Gastroesophageal sphincter (tissue), 4 donors: ENCODE measurements around the gene TRIM2. TPM values are rescaled to one million over a fixed set of nuclear protein-coding genes. Genes with fewer than 3 reads are reported as not detected.

Experiments
- ATAC-seq: fragments of 150-250 bp; one replicate; pipeline ENCODE4 v1.9.1; 2016; ENCODE audit warnings: mild to moderate bottlenecking, moderate library complexity
- H3K27ac ChIP-seq, 4 donors: fragments of 200-600 bp; sonication (generic) in 3 of 4; 1 replicate in 3 of 4; 2 replicates in 1 of 4; pipeline ENCODE4 v1.5.1; 2016 to 2019
- H3K27me3 ChIP-seq: fragments of 200-600 bp; sonication (generic); one replicate; pipeline ENCODE4 v1.5.1; 2019
- H3K36me3 ChIP-seq, 2 donors: fragments of 200-600 bp; sonication (generic); one replicate each; pipeline ENCODE4 v1.5.1; 2019; ENCODE audit warnings: control low read depth in 1 of 2
- H3K4me1 ChIP-seq, 3 donors: fragments of 200-600 bp; sonication (generic); 1 replicate in 2 of 3; 2 replicates in 1 of 3; pipeline ENCODE4 v1.5.1; 2016 to 2019; ENCODE audit warnings: control low read depth in 2 of 3
- H3K4me3 ChIP-seq, 2 donors: fragments of 200-600 bp; sonication (generic); one replicate each; pipeline ENCODE4 v1.5.1; 2019; ENCODE audit warnings: mild to moderate bottlenecking in 1 of 2, moderate library complexity in 1 of 2
- H3K9me3 ChIP-seq, 3 donors: fragments of 200-600 bp; sonication (generic); one replicate each; pipeline ENCODE4 v1.5.1; 2017 to 2019; ENCODE audit warnings: control low read depth in 2 of 3
- CTCF ChIP-seq, 4 experiments: fragments of 200-600 bp in 2 of 4; fragments of 450-650 bp in 2 of 4; sonication (generic) in 1 of 4; IDR thresholded peaks; one replicate each; pipeline ENCODE4 v1.5.1; 2017 to 2019; ENCODE audit warnings: antibody characterized with exemption in 4 of 4, mild to moderate bottlenecking in 2 of 4, moderate library complexity in 2 of 4
- EP300 ChIP-seq: sonication (generic); formaldehyde crosslinking; IDR thresholded peaks from one replicate; pipeline ENCODE4 v1.6.1; 2017; ENCODE audit warnings: antibody characterized with exemption, mild to moderate bottlenecking
- POLR2A ChIP-seq, 2 donors: fragments of 450-650 bp; IDR thresholded peaks; one replicate each; pipeline ENCODE4 v1.6.1; 2017; ENCODE audit warnings: antibody characterized with exemption in 2 of 2, mild to moderate bottlenecking in 2 of 2, moderate library complexity in 1 of 2
- POLR2AphosphoS5 ChIP-seq: sonication (generic); formaldehyde crosslinking; IDR thresholded peaks from one replicate; pipeline ENCODE4 v1.6.1; 2017; ENCODE audit warnings: antibody characterized with exemption
- WGBS, 2 donors: methylation state at CpG; one replicate each; pipeline ENCODE4 v1.1.5; 2018; ENCODE audit warnings: low coverage in 1 of 2; 5-methylcytosine and 5-hydroxymethylcytosine counted together
- total RNA-seq, 4 donors: library from RNA; depleted of rRNA; stranded (reverse); fragments of >200 nt; gene quantifications; one replicate each; pipeline ENCODE4 v1.1.0, GENCODE V29; 2016

Gene TRIM2
- total RNA-seq, 4 donors from 2014 or later = 31.2 to 59.2 (median 44.4) TPM

- no peaks in the 10 kb centered on the region for H3K36me3 ChIP-seq
- TF ChIP-seq CTCF (IDR thresholded peaks at IDR 0.05) = no peak
- H3K9me3 ChIP-seq = no peaks in the 10 kb centered on the region
- H3K4me3 ChIP-seq = no peak overlapping the region
- 80 to 91% methylated on average over 6 to 8 of the region's 12 CpGs for WGBS, 2 donors
- no peak overlapping the region for H3K27ac ChIP-seq
- H3K27me3 ChIP-seq = no peaks in the 10 kb centered on the region
- ATAC-seq = no peak
- no peaks in the 10 kb centered on the region for H3K4me1 ChIP-seq
Observed at GRCh38 chr4:153186046-153186728, 18.1 kb upstream of the TRIM2 start.

GRCh38 chr4:153189016-153189801 lies 15.0 kb upstream of the TRIM2 start:
- H3K36me3 ChIP-seq = no peaks in the 10 kb centered on the region
- no peak for ATAC-seq
- no peak overlapping the region for H3K4me3 ChIP-seq
- WGBS, 2 donors = 28 to 52% methylated on average over 5 to 10 of the region's 11 CpGs
- H3K27ac ChIP-seq = no peak overlapping the region
- TF ChIP-seq EP300 (no peak), POLR2AphosphoS5 (no peak), CTCF (IDR thresholded peaks at IDR 0.05) (no peak), POLR2A (IDR thresholded peaks at IDR 0.05) (no peak)
- no peaks in the 10 kb centered on the region for H3K9me3 ChIP-seq
- no peaks in the 10 kb centered on the region for H3K27me3 ChIP-seq
- no peaks in the 10 kb centered on the region for H3K4me1 ChIP-seq

- no peaks in the 10 kb centered on the region for H3K27me3 ChIP-seq
- no peaks in the 10 kb centered on the region for H3K36me3 ChIP-seq
- 83 to 88% methylated on average over 5 of the region's 5 CpGs for WGBS, 2 donors
- H3K4me1 ChIP-seq = no peaks in the 10 kb centered on the region
- TF ChIP-seq EP300 (no peak), POLR2AphosphoS5 (no peak), CTCF (IDR thresholded peaks at IDR 0.05) (no peak), POLR2A (IDR thresholded peaks at IDR 0.05) (no peak)
- H3K27ac ChIP-seq = no peak overlapping the region
- no peak for ATAC-seq
- H3K9me3 ChIP-seq = no peaks in the 10 kb centered on the region
- H3K4me3 ChIP-seq = no peak overlapping the region
Observed at GRCh38 chr4:153191795-153192363, 12.4 kb upstream of the TRIM2 start.

GRCh38 chr4:153197301-153197700 lies 6.9 kb upstream of the TRIM2 start:
- ATAC-seq = no peak
- Histone ChIP-seq H3K4me3 (no peak overlapping the region), H3K4me1 (no peaks in the 10 kb centered on the region), H3K9me3 (no peaks in the 10 kb centered on the region), H3K27me3 (no peaks in the 10 kb centered on the region), H3K27ac (no peak overlapping the region), H3K36me3 (no peaks in the 10 kb centered on the region)
- TF ChIP-seq CTCF (IDR thresholded peaks at IDR 0.05) (no peak), POLR2AphosphoS5 (no peak), POLR2A (IDR thresholded peaks at IDR 0.05) (no peak), EP300 (no peak)
- WGBS, 2 donors = 83 to 91% methylated on average over 1 to 3 of the region's 5 CpGs
